HEK293 (cell line): Measurements from ENCODE around the gene SLC66A2.

Experiments used
- CTCF ChIA-PET: fragments of 350-600 bp; formaldehyde crosslinking; extraction: SDS; loops from one replicate; lab custom pipeline; 2021; ENCODE audit warnings: antibody characterized with exemption; lab: Yijun Ruan, JAX
- POLR2A ChIA-PET: fragments of 300-600 bp; formaldehyde crosslinking; extraction: SDS; loops from one replicate; lab custom pipeline; 2020; ENCODE audit warnings: antibody characterized with exemption, inconsistent platforms; lab: Yijun Ruan, JAX
- H3K27ac ChIP-seq: fragments of 200-500 bp; sonication (Bioruptor generic); 2 replicates; pipeline ENCODE4 v1.5.1; 2014; ENCODE audit warnings: low read depth, low read length, control low read depth, inconsistent platforms; ENCODE audit errors: extremely low read depth
- H3K36me3 ChIP-seq, 2 experiments: fragments of 200-500 bp in 1 of 2; sonication (Bioruptor generic) in 1 of 2; 1 replicate in 1 of 2; 2 replicates in 1 of 2; pipeline ENCODE4 v1.5.1; 2014 to 2017; ENCODE audit warnings: inconsistent platforms in 2 of 2, low read length in 2 of 2; ENCODE audit not compliant: control insufficient read depth in 2 of 2, insufficient read depth in 1 of 2
- H3K4me1 ChIP-seq: fragments of 200-500 bp; sonication (Bioruptor generic); 2 replicates; pipeline ENCODE4 v1.5.1; 2014; ENCODE audit warnings: mild to moderate bottlenecking, low read length, inconsistent platforms; ENCODE audit not compliant: control insufficient read depth, insufficient read depth
- H3K4me3 ChIP-seq: 2 replicates; pipeline ENCODE4 v1.5.1; 2011; ENCODE audit warnings: low read depth, mild to moderate bottlenecking, control low read depth, low read length, moderate library complexity
- H3K9me3 ChIP-seq: fragments of 200-500 bp; sonication (Bioruptor generic); 2 replicates; pipeline ENCODE4 v1.5.1; 2014; ENCODE audit warnings: low read depth, low read length, inconsistent platforms; ENCODE audit not compliant: control insufficient read depth, insufficient read depth
- BCL11B ChIP-seq: fragments of 450-650 bp; formaldehyde crosslinking; IDR thresholded peaks from 2 replicates; pipeline ENCODE4 v1.5.1; 2016; ENCODE audit warnings: low read depth, missing biosample characterization, missing genetic modification characterization
- FEZF1 ChIP-seq: fragments of 450-650 bp; formaldehyde crosslinking; IDR thresholded peaks from 2 replicates; pipeline ENCODE4 v1.5.1; 2016; ENCODE audit warnings: missing biosample characterization, missing genetic modification characterization
- HIC1 ChIP-seq: fragments of 450-650 bp; formaldehyde crosslinking; IDR thresholded peaks from 2 replicates; pipeline ENCODE4 v1.5.1; 2016; ENCODE audit warnings: missing biosample characterization, missing genetic modification characterization
- HOXA7 ChIP-seq: sonication (generic); formaldehyde crosslinking; IDR thresholded peaks from 2 replicates; pipeline ENCODE4 v1.8.1; 2022; ENCODE audit warnings: missing genetic modification reagents, borderline replicate concordance
- MEIS1 ChIP-seq: sonication (generic); formaldehyde crosslinking; IDR thresholded peaks from 2 replicates; pipeline ENCODE4 v1.8.1; 2022; ENCODE audit warnings: missing genetic modification reagents, mild to moderate bottlenecking, borderline replicate concordance
- PRDM6 ChIP-seq: fragments of 450-650 bp; formaldehyde crosslinking; IDR thresholded peaks from 2 replicates; pipeline ENCODE4 v1.5.1; 2017; ENCODE audit warnings: missing biosample characterization, missing genetic modification characterization
- SCRT1 ChIP-seq: fragments of 450-650 bp; formaldehyde crosslinking; IDR thresholded peaks from 2 replicates; pipeline ENCODE4 v1.5.1; 2016; ENCODE audit warnings: missing biosample characterization, missing genetic modification characterization, borderline replicate concordance
- YY1 ChIP-seq: fragments of 450-650 bp; formaldehyde crosslinking; IDR thresholded peaks from 2 replicates; pipeline ENCODE4 v1.5.1; 2018; ENCODE audit warnings: missing biosample characterization, missing genetic modification characterization
- ZFP3 ChIP-seq: fragments of 450-650 bp; formaldehyde crosslinking; IDR thresholded peaks from 2 replicates; pipeline ENCODE4 v1.5.1; 2016; ENCODE audit warnings: low read depth, missing biosample characterization, missing genetic modification characterization
- ZNF133 ChIP-seq: fragments of 450-650 bp; formaldehyde crosslinking; IDR thresholded peaks from 2 replicates; pipeline ENCODE4 v1.5.1; 2016; ENCODE audit warnings: missing biosample characterization, missing genetic modification characterization
- ZNF138 ChIP-seq: fragments of 450-650 bp; formaldehyde crosslinking; IDR thresholded peaks from 2 replicates; pipeline ENCODE4 v1.5.1; 2016; ENCODE audit warnings: missing biosample characterization, missing genetic modification characterization, borderline replicate concordance
- ZNF248 ChIP-seq: fragments of 450-650 bp; formaldehyde crosslinking; IDR thresholded peaks from 2 replicates; pipeline ENCODE4 v1.5.1; 2017; ENCODE audit warnings: missing biosample characterization, missing genetic modification characterization
- ZNF280C ChIP-seq: fragments of 450-650 bp; formaldehyde crosslinking; IDR thresholded peaks from 2 replicates; pipeline ENCODE4 v1.5.1; 2016; ENCODE audit warnings: missing biosample characterization, missing genetic modification characterization
- ZNF302 ChIP-seq: fragments of 450-650 bp; formaldehyde crosslinking; IDR thresholded peaks from 2 replicates; pipeline ENCODE4 v1.5.1; 2016; ENCODE audit warnings: missing biosample characterization, missing genetic modification characterization, low read depth
- ZNF610 ChIP-seq: fragments of 450-650 bp; formaldehyde crosslinking; IDR thresholded peaks from 2 replicates; pipeline ENCODE4 v1.5.1; 2016; ENCODE audit warnings: missing biosample characterization, missing genetic modification characterization, borderline replicate concordance
- ZSCAN30 ChIP-seq: fragments of 450-650 bp; IDR thresholded peaks from 2 replicates; pipeline ENCODE4 v1.5.1; 2018; ENCODE audit warnings: missing biosample characterization, mild to moderate bottlenecking, missing genetic modification characterization, moderate library complexity
- TF ChIP-seq, protein P1 (sequence below): fragments of 450-650 bp; formaldehyde crosslinking; IDR thresholded peaks from 2 replicates; pipeline ENCODE4 v1.5.1; 2016; ENCODE audit warnings: missing biosample characterization, missing genetic modification characterization
- TF ChIP-seq, protein P2 (sequence below): fragments of 450-650 bp; IDR thresholded peaks from 2 replicates; pipeline ENCODE4 v1.5.1; 2018; ENCODE audit warnings: missing biosample characterization, missing genetic modification characterization

SLC66A2 gene

GRCh38 chr18:79884294-79884962 lies 67.0 kb downstream of the SLC66A2 start:
- Histone ChIP-seq H3K4me3 (no peak overlapping the region), H3K27ac (no peak overlapping the region), H3K36me3 (no peaks in the 10 kb centered on the region), H3K9me3 (no peaks in the 10 kb centered on the region), H3K4me1 (no peaks in the 10 kb centered on the region)
- ChIA-PET POLR2A (no interaction called here), CTCF (no interaction called here)
- TF ChIP-seq ZSCAN30 (no peak), BCL11B (no peak), PRDM6 (tag by site-specific recombination) (no peak), ZNF280C (tag by site-specific recombination) (no peak), SCRT1 (tag by site-specific recombination) (no peak), MEIS1 (CRISPR knock-in tag) (no peak), FEZF1 (tag by site-specific recombination) (no peak), ZNF133 (no peak), ZNF610 (tag by site-specific recombination) (no peak), ZNF138 (tag by site-specific recombination) (no peak), YY1 (tag by site-specific recombination) (no peak), HOXA7 (CRISPR knock-in tag) (no peak), HIC1 (tag by site-specific recombination) (no peak), ZFP3 (no peak), ZNF248 (no peak), ZNF302 (no peak)
- TF ChIP-seq, protein P1, sequence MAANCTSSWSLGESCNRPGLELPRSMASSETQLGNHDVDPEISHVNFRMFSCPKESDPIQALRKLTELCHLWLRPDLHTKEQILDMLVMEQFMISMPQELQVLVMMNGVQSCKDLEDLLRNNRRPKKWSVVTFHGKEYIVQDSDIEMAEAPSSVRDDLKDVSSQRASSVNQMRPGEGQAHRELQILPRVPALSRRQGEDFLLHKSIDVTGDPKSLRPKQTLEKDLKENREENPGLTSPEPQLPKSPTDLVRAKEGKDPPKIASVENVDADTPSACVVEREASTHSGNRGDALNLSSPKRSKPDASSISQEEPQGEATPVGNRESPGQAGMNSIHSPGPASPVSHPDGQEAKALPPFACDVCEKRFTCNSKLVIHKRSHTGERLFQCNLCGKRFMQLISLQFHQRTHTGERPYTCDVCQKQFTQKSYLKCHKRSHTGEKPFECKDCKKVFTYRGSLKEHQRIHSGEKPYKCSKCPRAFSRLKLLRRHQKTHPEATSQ (tag by site-specific recombination), result no peak
- TF ChIP-seq, protein P2, sequence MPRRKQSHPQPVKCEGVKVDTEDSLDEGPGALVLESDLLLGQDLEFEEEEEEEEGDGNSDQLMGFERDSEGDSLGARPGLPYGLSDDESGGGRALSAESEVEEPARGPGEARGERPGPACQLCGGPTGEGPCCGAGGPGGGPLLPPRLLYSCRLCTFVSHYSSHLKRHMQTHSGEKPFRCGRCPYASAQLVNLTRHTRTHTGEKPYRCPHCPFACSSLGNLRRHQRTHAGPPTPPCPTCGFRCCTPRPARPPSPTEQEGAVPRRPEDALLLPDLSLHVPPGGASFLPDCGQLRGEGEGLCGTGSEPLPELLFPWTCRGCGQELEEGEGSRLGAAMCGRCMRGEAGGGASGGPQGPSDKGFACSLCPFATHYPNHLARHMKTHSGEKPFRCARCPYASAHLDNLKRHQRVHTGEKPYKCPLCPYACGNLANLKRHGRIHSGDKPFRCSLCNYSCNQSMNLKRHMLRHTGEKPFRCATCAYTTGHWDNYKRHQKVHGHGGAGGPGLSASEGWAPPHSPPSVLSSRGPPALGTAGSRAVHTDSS, result no peak
